ENCODE data around the gene PSME3.
A peak's percentile ranks its signal among the peaks of the same experiment; 100 is the strongest.

- TF ChIP-seq CTCF (IDR thresholded peaks at IDR 0.05; ENCODE audit: poor library complexity) (peak; percentile 65), EZH2 (IDR thresholded peaks at IDR 0.05; ENCODE audit: borderline replicate concordance) (no peak)
Measured at GRCh38 chr17:42819939-42820535, 13.2 kb upstream of the PSME3 start.
